Liver (tissue), 9 donors: Measurements from ENCODE around the gene ARHGEF4. TPM values are rescaled to one million over a fixed set of nuclear protein-coding genes. Genes with fewer than 3 reads are reported as not detected.

Source experiments
- DNase-seq: peaks from one replicate; pipeline ENCODE4 v3.0.0-alpha.2; 2017; ENCODE audit warnings: low spot score
- H3K27ac ChIP-seq, 2 donors: one replicate each; pipeline ENCODE4 v1.7.0; 2013; ENCODE audit warnings: inconsistent platforms in 2 of 2, low read length in 2 of 2, control low read depth in 1 of 2, low read depth in 1 of 2, mild to moderate bottlenecking in 1 of 2
- H3K27me3 ChIP-seq, 4 donors: one replicate each; pipeline versions ENCODE4 v1.6.1 to v1.7.0; 2013; ENCODE audit warnings: low read length in 3 of 4, inconsistent platforms in 1 of 4, mild to moderate bottlenecking in 1 of 4, moderate library complexity in 1 of 4; ENCODE audit not compliant: control insufficient read depth in 4 of 4, insufficient read depth in 4 of 4
- H3K36me3 ChIP-seq, 4 donors: one replicate each; pipeline versions ENCODE4 v1.6.1 to v1.7.0; 2013; ENCODE audit warnings: low read length in 3 of 4, mild to moderate bottlenecking in 3 of 4, low read depth in 1 of 4, moderate library complexity in 1 of 4; ENCODE audit not compliant: control insufficient read depth in 4 of 4, insufficient read depth in 3 of 4
- H3K4me1 ChIP-seq, 4 donors: one replicate each; pipeline versions ENCODE4 v1.6.1 to v1.7.0; 2013; ENCODE audit warnings: low read length in 3 of 4, mild to moderate bottlenecking in 3 of 4, moderate library complexity in 1 of 4; ENCODE audit not compliant: control insufficient read depth in 4 of 4, insufficient read depth in 4 of 4
- H3K4me3 ChIP-seq, 3 donors: one replicate each; pipeline versions ENCODE4 v1.6.1 to v1.7.0; 2013; ENCODE audit warnings: low read length in 3 of 3, control low read depth in 1 of 3, low read depth in 1 of 3, mild to moderate bottlenecking in 1 of 3
- H3K9ac ChIP-seq, 2 donors: one replicate each; pipeline ENCODE4 v1.7.0; 2013; ENCODE audit warnings: low read length in 2 of 2, mild to moderate bottlenecking in 2 of 2, moderate library complexity in 2 of 2, control low read depth in 1 of 2, low read depth in 1 of 2
- H3K9me3 ChIP-seq, 4 donors: one replicate each; pipeline versions ENCODE4 v1.6.1 to v1.7.0; 2013; ENCODE audit warnings: low read length in 3 of 4; ENCODE audit not compliant: control insufficient read depth in 4 of 4
- EGR1 ChIP-seq, 2 donors: IDR thresholded peaks; 2 replicates each; pipeline ENCODE4 v1.6.1; 2016 to 2018; ENCODE audit warnings: antibody characterized with exemption in 2 of 2, low read depth in 2 of 2
- FOXA1 ChIP-seq: IDR thresholded peaks from 2 replicates; pipeline ENCODE4 v1.6.1; 2016; ENCODE audit warnings: antibody characterized with exemption
- FOXA2 ChIP-seq: IDR thresholded peaks from 2 replicates; pipeline ENCODE4 v1.6.1; 2016; ENCODE audit warnings: antibody characterized with exemption
- GABPA ChIP-seq, 2 donors: IDR thresholded peaks in 1 of 2; conservative IDR thresholded peaks in 1 of 2; 2 replicates each; pipeline ENCODE4 v1.6.1; 2016; ENCODE audit warnings: antibody characterized with exemption in 2 of 2, mild to moderate bottlenecking in 1 of 2, moderate library complexity in 1 of 2
- HNF4A ChIP-seq, 2 donors: conservative IDR thresholded peaks; 2 replicates each; pipeline ENCODE4 v1.6.1; 2016; ENCODE audit warnings: antibody characterized with exemption in 2 of 2, mild to moderate bottlenecking in 2 of 2
- HNF4G ChIP-seq: IDR thresholded peaks from 2 replicates; pipeline ENCODE4 v1.6.1; 2016; ENCODE audit warnings: antibody characterized with exemption
- JUND ChIP-seq, 2 donors: IDR thresholded peaks; 2 replicates each; pipeline ENCODE4 v1.6.1; 2016; ENCODE audit warnings: antibody characterized with exemption in 2 of 2
- NR2F2 ChIP-seq: IDR thresholded peaks from 2 replicates; pipeline ENCODE4 v1.6.1; 2016; ENCODE audit warnings: antibody characterized with exemption
- RAD21 ChIP-seq, 2 donors: IDR thresholded peaks; 2 replicates each; pipeline ENCODE4 v1.6.1; 2016; ENCODE audit warnings: antibody characterized with exemption in 2 of 2, mild to moderate bottlenecking in 2 of 2
- RXRA ChIP-seq, 2 donors: IDR thresholded peaks; 2 replicates each; pipeline ENCODE4 v1.6.1; 2017 to 2018; ENCODE audit warnings: antibody characterized with exemption in 2 of 2, mild to moderate bottlenecking in 1 of 2
- SP1 ChIP-seq: IDR thresholded peaks from 2 replicates; pipeline ENCODE4 v1.6.1; 2018; ENCODE audit warnings: antibody characterized with exemption, mild to moderate bottlenecking
- TAF1 ChIP-seq: conservative IDR thresholded peaks from 2 replicates; pipeline ENCODE4 v1.6.1; 2016; ENCODE audit warnings: antibody characterized with exemption, mild to moderate bottlenecking
- YY1 ChIP-seq: IDR thresholded peaks from 2 replicates; pipeline ENCODE4 v1.6.1; 2016; ENCODE audit warnings: antibody characterized with exemption, mild to moderate bottlenecking
- WGBS: extraction: QIAGEN DNeasy Blood & Tissue Kit; methylation state at CpG from one replicate; pipeline ENCODE4 v1.1.7; 2013; 5-methylcytosine and 5-hydroxymethylcytosine counted together
- polyA plus RNA-seq, 2 donors: library from polyadenylated mRNA; stranded (reverse) in 1 of 2; unstranded in 1 of 2; fragments of 200-250 nt in 1 of 2; fragments of >200 nt in 1 of 2; fragmentation: Nextera tagmentation in 1 of 2; extraction: Ambion mirVana in 1 of 2; gene quantifications; one replicate each; pipeline versions ENCODE4 v1.2.1 to v1.2.3, GENCODE V29; 2013 to 2015
- total RNA-seq, 2 donors: library from RNA; depleted of rRNA; stranded (reverse); fragments of >200 nt; gene quantifications; one replicate each; pipeline ENCODE4 v1.2.3, GENCODE V29; 2014
- TF ChIP-seq, protein P1 (sequence below): IDR thresholded peaks from 2 replicates; pipeline ENCODE4 v1.6.1; 2016; ENCODE audit warnings: antibody characterized with exemption
- TF ChIP-seq, protein P2 (sequence below): IDR thresholded peaks from 2 replicates; pipeline ENCODE4 v1.6.1; 2016; ENCODE audit warnings: antibody characterized with exemption
- TF ChIP-seq, protein P3 (sequence below): fragments of 150-350 bp; IDR thresholded peaks from 2 replicates; pipeline ENCODE4 v1.5.1; 2017; ENCODE audit warnings: improper control_type of control experiment, low read depth, low read length; ENCODE audit not compliant: missing input control
- TF ChIP-seq, protein P4 (sequence below): IDR thresholded peaks from 2 replicates; pipeline ENCODE4 v1.6.1; 2016; ENCODE audit warnings: antibody characterized with exemption
- TF ChIP-seq, protein P5 (sequence below): IDR thresholded peaks from 2 replicates; pipeline ENCODE4 v1.6.1; 2016; ENCODE audit warnings: antibody characterized with exemption, mild to moderate bottlenecking
- donor health status: healthy.
- donor health status: healthy.
- donor health status: healthy.
- donor health status: healthy.
- donor health status: healthy.

Gene ARHGEF4
- total and polyA plus RNA-seq, 4 donors, result 0.08 TPM; not detected in 2

DNA sequence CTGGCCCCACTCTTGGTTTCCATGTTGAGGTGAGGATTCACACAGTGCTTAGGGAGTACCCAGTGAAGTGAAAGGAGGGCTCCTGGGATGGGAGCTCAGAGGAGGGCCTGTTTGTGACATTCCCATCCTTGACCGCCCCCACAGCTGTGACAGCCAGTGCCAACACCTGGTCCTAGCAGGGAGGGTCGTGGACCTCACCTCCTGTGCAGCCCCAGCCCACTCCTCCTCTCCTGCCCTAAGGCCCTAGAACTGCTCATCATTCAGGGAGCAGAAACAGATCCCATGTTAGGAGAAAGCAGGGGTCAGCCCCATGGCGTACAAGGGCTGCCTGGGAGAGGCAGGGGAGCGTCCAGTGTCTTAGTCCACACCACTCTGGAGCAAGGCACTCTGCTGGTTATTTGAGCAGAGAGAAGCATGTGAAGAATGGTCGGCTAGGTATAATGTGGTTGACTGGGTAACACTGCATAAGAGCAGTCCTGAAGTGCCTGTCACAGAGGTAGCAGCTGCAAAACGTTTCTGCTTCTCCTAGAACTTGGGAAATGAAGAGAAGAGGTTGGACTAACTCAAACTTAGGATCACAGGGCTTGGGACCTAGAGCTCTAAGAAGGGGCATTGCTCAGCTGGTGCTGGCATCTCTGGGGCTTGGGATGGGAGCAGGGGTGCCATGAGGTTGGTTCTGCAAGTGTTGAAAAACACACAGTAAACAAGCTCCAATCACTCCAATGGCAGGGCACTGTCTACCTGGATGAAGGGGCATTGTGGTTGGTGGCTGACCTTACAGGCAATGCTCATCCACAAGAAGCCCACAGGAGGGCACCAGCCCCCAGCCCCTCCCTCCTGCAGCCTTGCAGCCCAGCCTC, 200.9 kb downstream of the ARHGEF4 start:
- Histone ChIP-seq H3K9me3 (no peaks in the 10 kb centered on the region), H3K27ac (no peak overlapping the region), H3K4me3 (no peak overlapping the region), H3K36me3 (no peaks in the 10 kb centered on the region), H3K9ac (no peak overlapping the region), H3K4me1 (peaks cover 3 to 5% (median 5%) of the 10 kb centered on the region in 4 donors), H3K27me3 (peaks cover 0 to 15% (median under 1%) of the 10 kb centered on the region in 4 donors)
- TF ChIP-seq, protein P1, sequence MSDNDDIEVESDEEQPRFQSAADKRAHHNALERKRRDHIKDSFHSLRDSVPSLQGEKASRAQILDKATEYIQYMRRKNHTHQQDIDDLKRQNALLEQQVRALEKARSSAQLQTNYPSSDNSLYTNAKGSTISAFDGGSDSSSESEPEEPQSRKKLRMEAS, result no peak
- TF ChIP-seq HNF4A (conservative IDR thresholded peaks at IDR 0.05), result no peak
- no peak for TF ChIP-seq FOXA1
- no peak for DNase-seq
- 70% methylated on average over 6 of the region's 6 CpGs for WGBS

DNA sequence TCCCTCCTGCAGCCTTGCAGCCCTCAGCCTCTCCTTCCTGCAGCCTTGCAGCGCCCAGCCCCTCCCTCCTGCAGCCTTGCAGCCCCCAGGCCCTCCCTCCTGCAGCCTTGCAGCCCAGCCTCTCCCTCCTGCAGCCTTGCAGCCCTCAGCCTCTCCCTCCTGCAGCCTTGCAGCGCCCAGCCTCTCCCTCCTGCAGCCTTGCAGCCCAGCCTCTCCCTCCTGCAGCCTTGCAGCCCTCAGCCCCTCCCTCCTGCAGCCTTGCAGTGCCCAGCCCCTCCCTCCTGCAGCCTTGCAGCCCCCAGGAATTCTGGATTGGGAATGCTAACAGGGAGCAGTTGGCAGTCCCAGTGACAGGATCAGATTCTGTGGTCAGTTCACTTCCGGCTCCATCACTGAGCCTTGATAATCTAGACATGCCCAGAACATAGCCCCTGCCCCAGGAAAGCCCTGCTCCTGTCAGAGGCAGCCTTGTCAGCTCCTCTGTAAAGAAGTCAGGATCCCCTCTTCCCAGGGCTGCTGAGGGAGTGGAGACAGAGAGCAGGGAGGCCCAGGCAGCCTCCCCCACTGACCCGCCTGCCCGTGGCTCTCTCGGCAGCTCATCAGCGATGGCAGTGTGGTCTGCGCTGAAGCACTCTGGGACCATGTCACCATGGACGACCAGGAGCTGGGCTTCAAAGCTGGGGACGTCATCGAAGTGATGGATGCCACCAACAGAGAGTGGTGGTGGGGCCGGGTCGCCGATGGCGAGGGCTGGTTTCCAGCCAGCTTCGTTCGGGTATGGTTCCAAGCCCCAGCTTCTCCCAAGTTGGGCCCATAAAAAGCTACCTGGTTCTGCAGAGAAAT, 201.8 kb downstream of the ARHGEF4 start:
- H3K27me3 ChIP-seq, result peaks cover 0 to 15% (median under 1%) of the 10 kb centered on the region in 4 donors
- no peaks in the 10 kb centered on the region for H3K9me3 ChIP-seq
- H3K4me3 ChIP-seq, result no peak overlapping the region
- H3K36me3 ChIP-seq, result no peaks in the 10 kb centered on the region
- H3K4me1 ChIP-seq, result peaks cover 3 to 5% (median 5%) of the 10 kb centered on the region in 4 donors
- H3K9ac ChIP-seq, result no peak overlapping the region
- 91% methylated on average over 17 of the region's 17 CpGs for WGBS
- no peak for DNase-seq
- no peak for TF ChIP-seq EGR1 (IDR thresholded peaks at IDR 0.05; ENCODE audit: low read depth in 2 of 2)
- no peak for TF ChIP-seq FOXA2
- no peak for TF ChIP-seq YY1
- TF ChIP-seq, protein P2, sequence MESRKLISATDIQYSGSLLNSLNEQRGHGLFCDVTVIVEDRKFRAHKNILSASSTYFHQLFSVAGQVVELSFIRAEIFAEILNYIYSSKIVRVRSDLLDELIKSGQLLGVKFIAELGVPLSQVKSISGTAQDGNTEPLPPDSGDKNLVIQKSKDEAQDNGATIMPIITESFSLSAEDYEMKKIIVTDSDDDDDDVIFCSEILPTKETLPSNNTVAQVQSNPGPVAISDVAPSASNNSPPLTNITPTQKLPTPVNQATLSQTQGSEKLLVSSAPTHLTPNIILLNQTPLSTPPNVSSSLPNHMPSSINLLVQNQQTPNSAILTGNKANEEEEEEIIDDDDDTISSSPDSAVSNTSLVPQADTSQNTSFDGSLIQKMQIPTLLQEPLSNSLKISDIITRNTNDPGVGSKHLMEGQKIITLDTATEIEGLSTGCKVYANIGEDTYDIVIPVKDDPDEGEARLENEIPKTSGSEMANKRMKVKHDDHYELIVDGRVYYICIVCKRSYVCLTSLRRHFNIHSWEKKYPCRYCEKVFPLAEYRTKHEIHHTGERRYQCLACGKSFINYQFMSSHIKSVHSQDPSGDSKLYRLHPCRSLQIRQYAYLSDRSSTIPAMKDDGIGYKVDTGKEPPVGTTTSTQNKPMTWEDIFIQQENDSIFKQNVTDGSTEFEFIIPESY, result no peak
- TF ChIP-seq RXRA (IDR thresholded peaks at IDR 0.05), result no peak
- TF ChIP-seq SP1, result no peak
- TF ChIP-seq FOXA1, result no peak
- TF ChIP-seq TAF1, result no peak
- TF ChIP-seq GABPA (IDR thresholded peaks at IDR 0.05 in 1 of 2, conservative IDR thresholded peaks at IDR 0.05 in 1 of 2), result no peak
- TF ChIP-seq, protein P3, sequence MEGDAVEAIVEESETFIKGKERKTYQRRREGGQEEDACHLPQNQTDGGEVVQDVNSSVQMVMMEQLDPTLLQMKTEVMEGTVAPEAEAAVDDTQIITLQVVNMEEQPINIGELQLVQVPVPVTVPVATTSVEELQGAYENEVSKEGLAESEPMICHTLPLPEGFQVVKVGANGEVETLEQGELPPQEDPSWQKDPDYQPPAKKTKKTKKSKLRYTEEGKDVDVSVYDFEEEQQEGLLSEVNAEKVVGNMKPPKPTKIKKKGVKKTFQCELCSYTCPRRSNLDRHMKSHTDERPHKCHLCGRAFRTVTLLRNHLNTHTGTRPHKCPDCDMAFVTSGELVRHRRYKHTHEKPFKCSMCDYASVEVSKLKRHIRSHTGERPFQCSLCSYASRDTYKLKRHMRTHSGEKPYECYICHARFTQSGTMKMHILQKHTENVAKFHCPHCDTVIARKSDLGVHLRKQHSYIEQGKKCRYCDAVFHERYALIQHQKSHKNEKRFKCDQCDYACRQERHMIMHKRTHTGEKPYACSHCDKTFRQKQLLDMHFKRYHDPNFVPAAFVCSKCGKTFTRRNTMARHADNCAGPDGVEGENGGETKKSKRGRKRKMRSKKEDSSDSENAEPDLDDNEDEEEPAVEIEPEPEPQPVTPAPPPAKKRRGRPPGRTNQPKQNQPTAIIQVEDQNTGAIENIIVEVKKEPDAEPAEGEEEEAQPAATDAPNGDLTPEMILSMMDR, result no peak
- TF ChIP-seq, protein P1, result no peak
- no peak for TF ChIP-seq RAD21 (IDR thresholded peaks at IDR 0.05)
- no peak for TF ChIP-seq JUND (IDR thresholded peaks at IDR 0.05)
- TF ChIP-seq, protein P4, sequence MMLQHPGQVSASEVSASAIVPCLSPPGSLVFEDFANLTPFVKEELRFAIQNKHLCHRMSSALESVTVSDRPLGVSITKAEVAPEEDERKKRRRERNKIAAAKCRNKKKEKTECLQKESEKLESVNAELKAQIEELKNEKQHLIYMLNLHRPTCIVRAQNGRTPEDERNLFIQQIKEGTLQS, result no peak
- no peak for TF ChIP-seq HNF4A (conservative IDR thresholded peaks at IDR 0.05)
- TF ChIP-seq, protein P5, sequence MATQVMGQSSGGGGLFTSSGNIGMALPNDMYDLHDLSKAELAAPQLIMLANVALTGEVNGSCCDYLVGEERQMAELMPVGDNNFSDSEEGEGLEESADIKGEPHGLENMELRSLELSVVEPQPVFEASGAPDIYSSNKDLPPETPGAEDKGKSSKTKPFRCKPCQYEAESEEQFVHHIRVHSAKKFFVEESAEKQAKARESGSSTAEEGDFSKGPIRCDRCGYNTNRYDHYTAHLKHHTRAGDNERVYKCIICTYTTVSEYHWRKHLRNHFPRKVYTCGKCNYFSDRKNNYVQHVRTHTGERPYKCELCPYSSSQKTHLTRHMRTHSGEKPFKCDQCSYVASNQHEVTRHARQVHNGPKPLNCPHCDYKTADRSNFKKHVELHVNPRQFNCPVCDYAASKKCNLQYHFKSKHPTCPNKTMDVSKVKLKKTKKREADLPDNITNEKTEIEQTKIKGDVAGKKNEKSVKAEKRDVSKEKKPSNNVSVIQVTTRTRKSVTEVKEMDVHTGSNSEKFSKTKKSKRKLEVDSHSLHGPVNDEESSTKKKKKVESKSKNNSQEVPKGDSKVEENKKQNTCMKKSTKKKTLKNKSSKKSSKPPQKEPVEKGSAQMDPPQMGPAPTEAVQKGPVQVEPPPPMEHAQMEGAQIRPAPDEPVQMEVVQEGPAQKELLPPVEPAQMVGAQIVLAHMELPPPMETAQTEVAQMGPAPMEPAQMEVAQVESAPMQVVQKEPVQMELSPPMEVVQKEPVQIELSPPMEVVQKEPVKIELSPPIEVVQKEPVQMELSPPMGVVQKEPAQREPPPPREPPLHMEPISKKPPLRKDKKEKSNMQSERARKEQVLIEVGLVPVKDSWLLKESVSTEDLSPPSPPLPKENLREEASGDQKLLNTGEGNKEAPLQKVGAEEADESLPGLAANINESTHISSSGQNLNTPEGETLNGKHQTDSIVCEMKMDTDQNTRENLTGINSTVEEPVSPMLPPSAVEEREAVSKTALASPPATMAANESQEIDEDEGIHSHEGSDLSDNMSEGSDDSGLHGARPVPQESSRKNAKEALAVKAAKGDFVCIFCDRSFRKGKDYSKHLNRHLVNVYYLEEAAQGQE, result no peak
- no peak for TF ChIP-seq HNF4G
- no peak for TF ChIP-seq NR2F2
- H3K27ac ChIP-seq, result no peak overlapping the region
